GM13976 (cell line): ENCODE results near the gene C2CD4C.
"Not testable (repeated sequence)": the region's sequence is repeated elsewhere in the genome, so short reads cannot be mapped to it uniquely, and the experiment has no call there.

ENCODE experiments used
- DNase-seq: peaks from one replicate; pipeline ENCODE4 v3.0.0; 2012; ENCODE audit warnings: low spot score
- CTCF ChIP-seq: IDR thresholded peaks from 2 replicates; pipeline ENCODE4 v1.5.1; 2012; ENCODE audit warnings: borderline replicate concordance, mild to moderate bottlenecking; ENCODE audit not compliant: insufficient read depth; ENCODE audit errors: extremely low read depth, missing control alignments, control extremely low read depth
- in situ Hi-C: fragments of 300-500 bp; cut with MboI; formaldehyde crosslinking; loops from one replicate; pipeline ENCODE4 v1.12.0; 2022; ENCODE audit warnings: low sequenced_read_pairs, mixed read lengths, inconsistent platforms; ENCODE audit not compliant: unreplicated experiment

C2CD4C gene

DNA sequence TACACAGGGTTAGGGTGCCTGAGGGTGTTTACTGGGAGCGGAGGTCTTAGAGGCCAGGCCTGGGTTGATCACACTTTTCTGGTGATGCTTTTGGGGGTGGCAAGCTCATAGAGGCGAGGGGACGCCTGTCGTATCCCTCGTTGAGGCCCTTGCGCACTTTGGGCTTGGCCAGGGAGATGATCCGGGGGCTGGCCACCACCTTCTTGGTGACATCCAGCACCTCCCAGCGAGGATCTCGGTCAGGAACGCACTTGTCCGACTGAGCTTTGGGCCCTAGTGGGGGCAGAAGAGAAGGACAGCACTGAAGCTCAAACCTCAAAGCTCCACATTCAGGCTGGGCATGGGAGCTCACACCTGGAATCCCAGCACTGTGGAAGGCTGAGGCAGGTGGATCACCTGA lies 46.8 kb downstream of the C2CD4C start:
- no peak for TF ChIP-seq CTCF
- DNase-seq: no peak
- in situ Hi-C loops: no loop called here

DNA sequence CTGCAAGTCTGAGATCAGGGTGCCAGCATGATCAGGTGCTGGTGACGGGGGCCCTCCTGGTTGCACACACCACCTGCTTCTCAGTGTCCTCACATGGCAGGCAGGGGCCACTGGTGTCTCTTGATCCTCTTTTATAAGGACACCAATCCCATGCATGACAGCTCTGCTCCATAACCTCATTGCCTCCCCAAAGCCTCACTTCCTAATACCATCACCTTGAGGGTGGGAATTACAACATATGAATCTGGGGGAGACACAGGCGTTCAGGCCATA lies 49.4 kb downstream of the C2CD4C start:
- no peak for TF ChIP-seq CTCF
- in situ Hi-C loops: no loop called here
- no peak for DNase-seq

DNA sequence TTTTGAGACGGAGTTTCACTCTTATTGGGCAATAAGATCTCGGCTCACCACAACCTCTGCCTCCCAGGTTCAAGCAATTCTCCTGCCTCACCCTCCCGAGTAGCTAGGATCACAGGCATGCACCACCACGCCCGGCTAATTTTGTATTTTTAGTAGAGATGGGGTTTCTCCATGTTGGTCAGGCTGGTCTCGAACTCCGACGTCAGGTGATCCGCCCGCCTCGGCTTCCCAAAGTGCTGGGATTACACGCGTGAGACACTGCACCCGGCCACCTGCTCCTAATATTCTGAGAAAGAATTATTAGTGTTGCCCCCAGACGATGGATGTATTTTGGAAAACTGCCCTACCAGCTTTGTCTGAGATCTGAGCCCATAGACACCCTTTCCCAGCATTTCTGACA lies 53.4 kb downstream of the C2CD4C start:
- in situ Hi-C loops, DNase-seq: not testable (repeated sequence)
